K562 (cell line): ENCODE data around the gene BEST1. TPM values are rescaled to one million over a fixed set of nuclear protein-coding genes. Genes with fewer than 3 reads are reported as not detected.
A peak's percentile ranks its signal among the peaks of the same experiment; 100 is the strongest.

Experiments used
- HIVEP1 ChIP-seq: fragments of 250-450 bp; sonication (Bioruptor Pico); IDR thresholded peaks from 2 replicates; pipeline ENCODE4 v1.4.0; 2020; ENCODE audit warnings: mild to moderate bottlenecking
- NFIX ChIP-seq: fragments of 250-450 bp; sonication (Bioruptor Pico); IDR thresholded peaks from 2 replicates; pipeline ENCODE4 v1.4.0; 2020; ENCODE audit warnings: low read depth, mild to moderate bottlenecking, moderate library complexity
- NR1H2 ChIP-seq: sonication (generic); formaldehyde crosslinking; IDR thresholded peaks from 2 replicates; pipeline ENCODE4 v1.4.0; 2020; ENCODE audit warnings: mild to moderate bottlenecking, missing genetic modification reagents
- NRF1 ChIP-seq, 2 experiments: fragments of 450-650 bp; IDR thresholded peaks in 1 of 2; conservative IDR thresholded peaks in 1 of 2; 2 replicates each; pipeline ENCODE4 v1.6.1; 2014; ENCODE audit warnings: mild to moderate bottlenecking in 2 of 2
- PHF20 ChIP-seq: fragments of 450-650 bp; IDR thresholded peaks from 2 replicates; pipeline ENCODE4 v1.6.1; 2018; ENCODE audit not compliant: partially characterized antibody
- POLR2AphosphoS5 ChIP-seq: IDR thresholded peaks from 2 replicates; pipeline ENCODE4 v1.6.1; 2011; ENCODE audit warnings: mild to moderate bottlenecking, low read depth, low read length, moderate library complexity; ENCODE audit not compliant: control insufficient read depth, insufficient read depth
- RCOR1 ChIP-seq, 2 experiments: IDR thresholded peaks; 2 replicates each; pipeline ENCODE4 v1.6.1; 2012; ENCODE audit warnings: low read depth in 2 of 2, low read length in 2 of 2, borderline replicate concordance in 1 of 2, improper control_type of control experiment in 1 of 2
- RFX1 ChIP-seq: fragments of 450-650 bp; IDR thresholded peaks from 2 replicates; pipeline ENCODE4 v1.6.1; 2016; ENCODE audit warnings: mild to moderate bottlenecking, moderate library complexity
- YY1 ChIP-seq, 3 experiments: IDR thresholded peaks; 2 replicates each; pipeline ENCODE4 v1.6.1; 2011; ENCODE audit warnings: low read length in 2 of 3, mild to moderate bottlenecking in 2 of 3, moderate library complexity in 2 of 3, borderline replicate concordance in 1 of 3, control low read depth in 1 of 3, low read depth in 1 of 3; ENCODE audit not compliant: insufficient read depth in 3 of 3, insufficient replicate concordance in 2 of 3, control insufficient read depth in 1 of 3, insufficient read length in 1 of 3; ENCODE audit errors: extremely low read depth in 1 of 3
- ZFP1 ChIP-seq: fragments of 450-650 bp; formaldehyde crosslinking; IDR thresholded peaks from 2 replicates; pipeline ENCODE4 v1.4.0; 2020; ENCODE audit warnings: mild to moderate bottlenecking, mixed read lengths
- ZNF143 ChIP-seq: sonication (generic); formaldehyde crosslinking; IDR thresholded peaks from 2 replicates; pipeline ENCODE4 v1.9.0; 2022; ENCODE audit warnings: mild to moderate bottlenecking, missing genetic modification reagents
- ZNF212 ChIP-seq: fragments of 450-650 bp; formaldehyde crosslinking; IDR thresholded peaks from 2 replicates; pipeline ENCODE4 v1.4.0; 2020; ENCODE audit warnings: mild to moderate bottlenecking
- ZNF324 ChIP-seq: fragments of 250-450 bp; sonication (Bioruptor Pico); IDR thresholded peaks from 2 replicates; pipeline ENCODE4 v1.4.0; 2020; ENCODE audit warnings: mild to moderate bottlenecking
- ZNF586 ChIP-seq: fragments of 450-650 bp; formaldehyde crosslinking; conservative IDR thresholded peaks from 2 replicates; pipeline ENCODE4 v1.4.0; 2020; ENCODE audit warnings: mild to moderate bottlenecking, moderate library complexity
- ZNF696 ChIP-seq: fragments of 250-450 bp; sonication (Bioruptor Pico); conservative IDR thresholded peaks from 2 replicates; pipeline ENCODE4 v1.4.0; 2020; ENCODE audit warnings: mild to moderate bottlenecking, moderate library complexity
- ZNF766 ChIP-seq: fragments of 200-800 bp; sonication (Bioruptor generic); conservative IDR thresholded peaks from 2 replicates; pipeline ENCODE4 v1.6.1; 2016; ENCODE audit warnings: missing genetic modification characterization, missing compliant biosample characterization
- polyA plus RNA-seq, 8 experiments: library from polyadenylated mRNA; depleted of rRNA in 4 of 8; stranded (reverse) in 5 of 8; unstranded in 3 of 8; fragments of >200 nt; fragmentation: Nextera tagmentation in 2 of 8; fragmentation: Illumina TruSeq in 1 of 8; extraction: Ambion mirVana in 2 of 8; extraction: Trizol in 1 of 8; gene quantifications; 2 replicates each; pipeline versions ENCODE4 v1.2.1 to v1.2.3, GENCODE V29; 2011 to 2014; ENCODE audit warnings: inconsistent platforms in 1 of 8, missing spikeins in 1 of 8
- total RNA-seq, 7 experiments: library from RNA; depleted of rRNA in 6 of 7; stranded (reverse); fragments of >200 nt in 6 of 7; fragmentation: Illumina TruSeq in 2 of 7; extraction: Trizol in 2 of 7; gene quantifications; 2 replicates each; pipeline versions ENCODE4 v1.2.1 to v1.2.3, GENCODE V29; 2011 to 2021; ENCODE audit warnings: low replicate concordance in 1 of 7
- TF ChIP-seq, protein P1 (sequence below), 2 experiments: fragments of 450-650 bp in 1 of 2; sonication (generic) in 1 of 2; formaldehyde crosslinking in 1 of 2; IDR thresholded peaks in 1 of 2; conservative IDR thresholded peaks in 1 of 2; 2 replicates each; pipeline versions ENCODE4 v1.6.1 to v1.8.1; 2016 to 2023; ENCODE audit warnings: mild to moderate bottlenecking in 2 of 2, moderate library complexity in 2 of 2, inconsistent platforms in 1 of 2, missing genetic modification reagents in 1 of 2
- TF ChIP-seq, protein P2 (sequence below), 2 experiments: fragments of 450-650 bp; IDR thresholded peaks; 2 replicates each; pipeline ENCODE4 v1.6.1; 2018; ENCODE audit warnings: mild to moderate bottlenecking in 2 of 2, low read depth in 1 of 2; ENCODE audit not compliant: partially characterized antibody in 2 of 2
- TF ChIP-seq, protein P3 (sequence below): fragments of 250-450 bp; sonication (Bioruptor Pico); IDR thresholded peaks from 2 replicates; pipeline ENCODE4 v1.5.0; 2021

BEST1 gene
- total and polyA plus RNA-seq, 9 of the 15 experiments (the other 6 are each of a cell fraction or from before 2014, with no cell fraction given), result 0.07 to 1.3 (median 0.40) TPM

GRCh38 chr11:61949169-61950034, 749 bp upstream of the BEST1 start (continued):
- 0 out of 2 replicates have a peak, but pooled peaks have one; percentile 5 for TF ChIP-seq POLR2AphosphoS5
- TF ChIP-seq RCOR1 (IDR thresholded peaks at IDR 0.05; ENCODE audit: borderline replicate concordance in 1 of 2, low read depth in 2 of 2, low read length in 2 of 2), result peak in 1 of 2 experiments; percentile 92; a peak in 2 of 4 replicates
- TF ChIP-seq HIVEP1, result no peak
- no peak for TF ChIP-seq RFX1
- TF ChIP-seq, protein P1, sequence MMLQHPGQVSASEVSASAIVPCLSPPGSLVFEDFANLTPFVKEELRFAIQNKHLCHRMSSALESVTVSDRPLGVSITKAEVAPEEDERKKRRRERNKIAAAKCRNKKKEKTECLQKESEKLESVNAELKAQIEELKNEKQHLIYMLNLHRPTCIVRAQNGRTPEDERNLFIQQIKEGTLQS (IDR thresholded peaks at IDR 0.05), result peak; percentile 100
- TF ChIP-seq, protein P1 (CRISPR knock-in tag; conservative IDR thresholded peaks at IDR 0.05), result peak; percentile 82; the same call in 1 of the 2 replicates
- TF ChIP-seq ZNF324 (CRISPR knock-in tag), result no peak
- no peak for TF ChIP-seq ZNF212 (CRISPR knock-in tag)
- no peak for TF ChIP-seq ZNF143 (CRISPR knock-in tag)
- 0 out of 2 replicates have a peak, but pooled peaks have one; percentile 15 for TF ChIP-seq NFIX (CRISPR knock-in tag)
- TF ChIP-seq PHF20, result no peak
- TF ChIP-seq, protein P2, sequence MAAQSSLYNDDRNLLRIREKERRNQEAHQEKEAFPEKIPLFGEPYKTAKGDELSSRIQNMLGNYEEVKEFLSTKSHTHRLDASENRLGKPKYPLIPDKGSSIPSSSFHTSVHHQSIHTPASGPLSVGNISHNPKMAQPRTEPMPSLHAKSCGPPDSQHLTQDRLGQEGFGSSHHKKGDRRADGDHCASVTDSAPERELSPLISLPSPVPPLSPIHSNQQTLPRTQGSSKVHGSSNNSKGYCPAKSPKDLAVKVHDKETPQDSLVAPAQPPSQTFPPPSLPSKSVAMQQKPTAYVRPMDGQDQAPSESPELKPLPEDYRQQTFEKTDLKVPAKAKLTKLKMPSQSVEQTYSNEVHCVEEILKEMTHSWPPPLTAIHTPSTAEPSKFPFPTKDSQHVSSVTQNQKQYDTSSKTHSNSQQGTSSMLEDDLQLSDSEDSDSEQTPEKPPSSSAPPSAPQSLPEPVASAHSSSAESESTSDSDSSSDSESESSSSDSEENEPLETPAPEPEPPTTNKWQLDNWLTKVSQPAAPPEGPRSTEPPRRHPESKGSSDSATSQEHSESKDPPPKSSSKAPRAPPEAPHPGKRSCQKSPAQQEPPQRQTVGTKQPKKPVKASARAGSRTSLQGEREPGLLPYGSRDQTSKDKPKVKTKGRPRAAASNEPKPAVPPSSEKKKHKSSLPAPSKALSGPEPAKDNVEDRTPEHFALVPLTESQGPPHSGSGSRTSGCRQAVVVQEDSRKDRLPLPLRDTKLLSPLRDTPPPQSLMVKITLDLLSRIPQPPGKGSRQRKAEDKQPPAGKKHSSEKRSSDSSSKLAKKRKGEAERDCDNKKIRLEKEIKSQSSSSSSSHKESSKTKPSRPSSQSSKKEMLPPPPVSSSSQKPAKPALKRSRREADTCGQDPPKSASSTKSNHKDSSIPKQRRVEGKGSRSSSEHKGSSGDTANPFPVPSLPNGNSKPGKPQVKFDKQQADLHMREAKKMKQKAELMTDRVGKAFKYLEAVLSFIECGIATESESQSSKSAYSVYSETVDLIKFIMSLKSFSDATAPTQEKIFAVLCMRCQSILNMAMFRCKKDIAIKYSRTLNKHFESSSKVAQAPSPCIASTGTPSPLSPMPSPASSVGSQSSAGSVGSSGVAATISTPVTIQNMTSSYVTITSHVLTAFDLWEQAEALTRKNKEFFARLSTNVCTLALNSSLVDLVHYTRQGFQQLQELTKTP (IDR thresholded peaks at IDR 0.05; ENCODE audit: low read depth in 1 of 2, partially characterized antibody in 2 of 2), result peak; percentile 75 to 86
- no peak for TF ChIP-seq NR1H2 (CRISPR knock-in tag)
- no peak for TF ChIP-seq ZNF696 (CRISPR knock-in tag)
- TF ChIP-seq, protein P3, sequence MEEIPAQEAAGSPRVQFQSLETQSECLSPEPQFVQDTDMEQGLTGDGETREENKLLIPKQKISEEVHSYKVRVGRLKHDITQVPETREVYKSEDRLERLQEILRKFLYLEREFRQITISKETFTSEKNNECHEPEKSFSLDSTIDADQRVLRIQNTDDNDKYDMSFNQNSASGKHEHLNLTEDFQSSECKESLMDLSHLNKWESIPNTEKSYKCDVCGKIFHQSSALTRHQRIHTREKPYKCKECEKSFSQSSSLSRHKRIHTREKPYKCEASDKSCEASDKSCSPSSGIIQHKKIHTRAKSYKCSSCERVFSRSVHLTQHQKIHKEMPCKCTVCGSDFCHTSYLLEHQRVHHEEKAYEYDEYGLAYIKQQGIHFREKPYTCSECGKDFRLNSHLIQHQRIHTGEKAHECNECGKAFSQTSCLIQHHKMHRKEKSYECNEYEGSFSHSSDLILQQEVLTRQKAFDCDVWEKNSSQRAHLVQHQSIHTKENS, result no peak
- TF ChIP-seq ZNF766 (CRISPR knock-in tag), result peak; percentile 88
- TF ChIP-seq YY1 (IDR thresholded peaks at IDR 0.05; ENCODE audit: borderline replicate concordance in 1 of 3, control insufficient read depth in 1 of 3, extremely low read depth in 1 of 3, insufficient read depth in 3 of 3, insufficient read length in 1 of 3, insufficient replicate concordance in 2 of 3, low read depth in 1 of 3, low read length in 2 of 3), result peak in 1 of 3 experiments; percentile 32
- peak; percentile 94 for TF ChIP-seq ZNF586 (CRISPR knock-in tag)
- peak; percentile 24 to 37; a peak in 1 of 4 replicates for TF ChIP-seq NRF1 (conservative IDR thresholded peaks at IDR 0.05 in 1 of 2, IDR thresholded peaks at IDR 0.05 in 1 of 2)
- no peak for TF ChIP-seq ZFP1 (CRISPR knock-in tag)
